ENCODE results near the gene IQCM. TPM values are rescaled to one million over a fixed set of nuclear protein-coding genes. Genes with fewer than 3 reads are reported as not detected.
"Not testable (repeated sequence)": the region's sequence is repeated elsewhere in the genome, so short reads cannot be mapped to it uniquely, and the experiment has no call there.

The IQCM gene
- total and polyA plus RNA-seq, 10 of the 15 experiments (the other 5 are each of a cell fraction or from before 2014, with no cell fraction given), result not detected

DNA sequence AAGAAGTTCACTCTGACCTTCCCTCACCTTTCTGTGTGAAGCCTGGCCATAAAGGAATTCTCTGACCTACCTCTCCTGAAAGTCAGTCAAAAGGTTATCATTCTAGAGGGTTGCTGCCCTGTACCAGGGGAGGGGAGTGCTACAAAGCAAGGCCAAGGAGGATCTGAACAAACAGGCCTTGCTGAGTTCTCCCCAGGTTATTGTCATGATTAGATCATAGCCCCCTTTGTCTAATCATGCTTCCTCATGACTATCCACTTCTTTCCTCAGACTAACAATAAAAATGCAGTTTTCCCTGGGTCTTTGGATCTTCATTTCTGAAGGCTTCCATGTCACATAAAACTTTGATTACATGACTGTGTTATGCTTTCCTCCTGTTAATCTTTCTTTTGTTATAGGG is 472.0 kb downstream of the IQCM start:
- H3K27ac ChIP-seq (ENCODE audit: control insufficient read depth, insufficient read depth), result no peak overlapping the region
- in situ Hi-C loops (cut with MboI), result no loop called here
- CTCF ChIA-PET, result no interaction called here
- no peaks in the 10 kb centered on the region for H3K79me2 ChIP-seq (ENCODE audit: control insufficient read depth, insufficient read depth, low read length)
- DNase-seq (ENCODE audit: low read depth, low spot score) (no peak), FAIRE-seq (no peak), ATAC-seq (no peak)
- SMC1A ChIA-PET (ENCODE audit: uncharacterized antibody, unreplicated experiment), result no interaction called here
- no peaks in the 10 kb centered on the region for H3K27me3 ChIP-seq (replicated peaks in 1 of 2; ENCODE audit: control insufficient read depth in 2 of 2, insufficient read depth in 2 of 2, low read length in 1 of 2)
- H3K4me1 ChIP-seq (ENCODE audit: control insufficient read depth, insufficient read depth, low read length), result no peaks in the 10 kb centered on the region
- H4K20me1 ChIP-seq (ENCODE audit: control insufficient read depth, insufficient read depth), result no peaks in the 10 kb centered on the region
- no peaks in the 10 kb centered on the region for H3K9me3 ChIP-seq (replicated peaks; ENCODE audit: control insufficient read depth, insufficient read depth, low read length)
- POLR2A ChIA-PET, result no interaction called here
- H2AFZ ChIP-seq (ENCODE audit: control insufficient read depth, low read depth, low read length), result no peak overlapping the region
- no peaks in the 10 kb centered on the region for H3K36me3 ChIP-seq (ENCODE audit: control insufficient read depth in 2 of 2, insufficient read depth in 2 of 2, low read length in 1 of 2)
- no peak overlapping the region for H3K9ac ChIP-seq (ENCODE audit: control insufficient read depth, insufficient read depth, low read length)
- no peak overlapping the region for H3K4me2 ChIP-seq (ENCODE audit: control insufficient read depth, insufficient read depth)
- intact Hi-C loops (cut with micrococcal nuclease; ENCODE audit: unreplicated experiment), result no loop called here
- no peak for TF ChIP-seq GATAD2B (conservative IDR thresholded peaks at IDR 0.05; ENCODE audit: low read depth)
- no peak for TF ChIP-seq POLR2AphosphoS2 (IDR thresholded peaks at IDR 0.05; ENCODE audit: low read depth, low read length)
- no peak for TF ChIP-seq RFX5 (IDR thresholded peaks at IDR 0.05; ENCODE audit: low read depth, low read length)
- TF ChIP-seq ZZZ3 (IDR thresholded peaks at IDR 0.05; ENCODE audit: control insufficient read depth, insufficient read length, low read depth), result no peak
- TF ChIP-seq, protein P1, sequence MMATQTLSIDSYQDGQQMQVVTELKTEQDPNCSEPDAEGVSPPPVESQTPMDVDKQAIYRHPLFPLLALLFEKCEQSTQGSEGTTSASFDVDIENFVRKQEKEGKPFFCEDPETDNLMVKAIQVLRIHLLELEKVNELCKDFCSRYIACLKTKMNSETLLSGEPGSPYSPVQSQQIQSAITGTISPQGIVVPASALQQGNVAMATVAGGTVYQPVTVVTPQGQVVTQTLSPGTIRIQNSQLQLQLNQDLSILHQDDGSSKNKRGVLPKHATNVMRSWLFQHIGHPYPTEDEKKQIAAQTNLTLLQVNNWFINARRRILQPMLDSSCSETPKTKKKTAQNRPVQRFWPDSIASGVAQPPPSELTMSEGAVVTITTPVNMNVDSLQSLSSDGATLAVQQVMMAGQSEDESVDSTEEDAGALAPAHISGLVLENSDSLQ (IDR thresholded peaks at IDR 0.05), result no peak
- TF ChIP-seq TARDBP (IDR thresholded peaks at IDR 0.05; ENCODE audit: borderline replicate concordance), result no peak
- no peak for TF ChIP-seq CBX5 (IDR thresholded peaks at IDR 0.05; ENCODE audit: low read depth)
- TF ChIP-seq, protein P2, sequence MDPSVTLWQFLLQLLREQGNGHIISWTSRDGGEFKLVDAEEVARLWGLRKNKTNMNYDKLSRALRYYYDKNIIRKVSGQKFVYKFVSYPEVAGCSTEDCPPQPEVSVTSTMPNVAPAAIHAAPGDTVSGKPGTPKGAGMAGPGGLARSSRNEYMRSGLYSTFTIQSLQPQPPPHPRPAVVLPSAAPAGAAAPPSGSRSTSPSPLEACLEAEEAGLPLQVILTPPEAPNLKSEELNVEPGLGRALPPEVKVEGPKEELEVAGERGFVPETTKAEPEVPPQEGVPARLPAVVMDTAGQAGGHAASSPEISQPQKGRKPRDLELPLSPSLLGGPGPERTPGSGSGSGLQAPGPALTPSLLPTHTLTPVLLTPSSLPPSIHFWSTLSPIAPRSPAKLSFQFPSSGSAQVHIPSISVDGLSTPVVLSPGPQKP (IDR thresholded peaks at IDR 0.05; ENCODE audit: low read depth, low read length), result no peak
- no peak for TF ChIP-seq MTA3 (IDR thresholded peaks at IDR 0.05; ENCODE audit: borderline replicate concordance, low read length)
- no peak for TF ChIP-seq TAF1 (IDR thresholded peaks at IDR 0.05; ENCODE audit: borderline replicate concordance, low read depth, low read length)
- BruUV-seq (replicated peaks), result no TSS peak
- no peak overlapping the region for H3K4me3 ChIP-seq
- RAD21 ChIA-PET (ENCODE audit: unreplicated experiment), result no interaction called here

DNA sequence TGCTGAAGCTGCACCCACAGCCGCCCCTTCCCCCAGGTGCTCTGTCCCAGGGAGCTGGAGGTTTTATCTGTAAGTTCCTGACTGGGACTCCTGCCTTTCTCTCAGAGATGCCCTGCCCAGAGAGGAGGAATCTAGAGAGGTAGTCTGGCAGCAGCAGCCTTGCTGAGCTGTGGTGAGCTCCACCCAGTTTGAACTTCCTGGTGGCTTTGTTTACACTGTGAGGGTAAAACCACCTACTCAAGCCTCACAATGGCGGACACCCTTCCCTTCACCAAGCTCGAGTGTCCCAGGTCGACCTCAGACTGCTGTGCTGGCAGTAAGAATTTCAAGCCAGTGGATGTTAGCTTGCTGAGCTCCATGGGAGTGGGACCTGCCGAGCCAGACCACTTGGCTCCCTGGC is 474.5 kb downstream of the IQCM start:
- ATAC-seq; H3K79me2 ChIP-seq (ENCODE audit: control insufficient read depth, insufficient read depth, low read length); BruUV-seq (replicated peaks); H3K4me3 ChIP-seq; SMC1A ChIA-PET (ENCODE audit: uncharacterized antibody, unreplicated experiment); H3K4me1 ChIP-seq (ENCODE audit: control insufficient read depth, insufficient read depth, low read length); H3K27ac ChIP-seq (ENCODE audit: control insufficient read depth, insufficient read depth); H2AFZ ChIP-seq (ENCODE audit: control insufficient read depth, low read depth, low read length); H3K4me2 ChIP-seq (ENCODE audit: control insufficient read depth, insufficient read depth); H3K9me3 ChIP-seq (replicated peaks; ENCODE audit: control insufficient read depth, insufficient read depth, low read length); CTCF ChIA-PET; H4K20me1 ChIP-seq (ENCODE audit: control insufficient read depth, insufficient read depth); DNase-seq (ENCODE audit: low read depth, low spot score); intact Hi-C loops (cut with micrococcal nuclease; ENCODE audit: unreplicated experiment); FAIRE-seq; H3K9ac ChIP-seq (ENCODE audit: control insufficient read depth, insufficient read depth, low read length); POLR2A ChIA-PET; H3K36me3 ChIP-seq (ENCODE audit: control insufficient read depth in 2 of 2, insufficient read depth in 2 of 2, low read length in 1 of 2); H3K27me3 ChIP-seq (replicated peaks in 1 of 2; ENCODE audit: control insufficient read depth in 2 of 2, insufficient read depth in 2 of 2, low read length in 1 of 2); RAD21 ChIA-PET (ENCODE audit: unreplicated experiment); in situ Hi-C loops (cut with MboI): not testable (repeated sequence)
- WGBS (ENCODE audit: insufficient coverage, insufficient replicate concordance, low lambda C conversion rate, missing lambda C conversion rate), result 0% methylated on average over 5 of the region's 5 CpGs
